WTC11 (cell line): ENCODE results near the gene SCYGR8. TPM values are rescaled to one million over a fixed set of nuclear protein-coding genes. Genes with fewer than 3 reads are reported as not detected.

Experiments
- ATAC-seq: fragments of 200-7000 bp; cut with Tn5 transposase; 2 replicates; pipeline ENCODE4 v1.10.0; 2021; ENCODE audit warnings: mild to moderate bottlenecking, moderate library complexity
- CTCF ChIA-PET: fragments of 300-600 bp; sonication (Branson Sonifier 250); formaldehyde crosslinking; loops from one replicate; lab custom pipeline; 2021; ENCODE audit warnings: antibody characterized with exemption; lab: Charles Lee
- POLR2A ChIA-PET: fragments of 350-600 bp; sonication (Branson Sonifier 250); formaldehyde crosslinking; loops from one replicate; lab custom pipeline; 2021; ENCODE audit warnings: antibody characterized with exemption; lab: Charles Lee
- DNase-seq: peaks from one replicate; pipeline ENCODE4 v3.0.0; 2021; ENCODE audit warnings: low spot score
- H3K27ac Mint-ChIP-seq: 2 replicates; pipeline ENCODE4 v1.8.0; 2021; ENCODE audit warnings: mixed read lengths
- H3K27me3 Mint-ChIP-seq: 2 replicates; pipeline ENCODE4 v1.8.0; 2021; ENCODE audit warnings: low read depth, mild to moderate bottlenecking, moderate library complexity, mixed read lengths
- H3K36me3 Mint-ChIP-seq: 2 replicates; pipeline ENCODE4 v1.8.0; 2021; ENCODE audit warnings: mixed read lengths
- H3K4me1 Mint-ChIP-seq: 2 replicates; pipeline ENCODE4 v1.8.0; 2022; ENCODE audit warnings: mixed read lengths
- H3K4me3 Mint-ChIP-seq: 2 replicates; pipeline ENCODE4 v1.8.0; 2021; ENCODE audit warnings: mild to moderate bottlenecking, moderate library complexity, mixed read lengths
- H3K9me3 Mint-ChIP-seq: 2 replicates; pipeline ENCODE4 v1.8.0; 2021; ENCODE audit warnings: mixed read lengths
- ATF2 ChIP-seq: sonication (generic); formaldehyde crosslinking; IDR thresholded peaks from 2 replicates; pipeline ENCODE4 v1.8.1; 2022; ENCODE audit warnings: low read depth, missing genetic modification reagents, borderline replicate concordance
- CBFB ChIP-seq: sonication (generic); formaldehyde crosslinking; IDR thresholded peaks from 2 replicates; pipeline ENCODE4 v1.8.1; 2022; ENCODE audit warnings: mild to moderate bottlenecking, low read depth, missing genetic modification reagents
- CDX4 ChIP-seq: fragments of 250-450 bp; sonication (Bioruptor Pico); IDR thresholded peaks from 2 replicates; pipeline ENCODE4 v1.9.0; 2021; ENCODE audit warnings: moderate library complexity, mild to moderate bottlenecking, inconsistent platforms, borderline replicate concordance
- E2F4 ChIP-seq: sonication (generic); formaldehyde crosslinking; IDR thresholded peaks from 2 replicates; pipeline ENCODE4 v1.8.1; 2022; ENCODE audit warnings: low read depth, mild to moderate bottlenecking, moderate library complexity, missing genetic modification reagents, borderline replicate concordance
- E2F5 ChIP-seq: sonication (generic); formaldehyde crosslinking; IDR thresholded peaks from 2 replicates; pipeline ENCODE4 v1.8.1; 2022; ENCODE audit warnings: mild to moderate bottlenecking, moderate library complexity, missing genetic modification reagents
- ELF4 ChIP-seq: sonication (generic); formaldehyde crosslinking; IDR thresholded peaks from 2 replicates; pipeline ENCODE4 v1.8.1; 2022; ENCODE audit warnings: low read depth, mild to moderate bottlenecking, moderate library complexity, missing genetic modification reagents
- FOXK1 ChIP-seq: sonication (generic); formaldehyde crosslinking; IDR thresholded peaks from 2 replicates; pipeline ENCODE4 v1.8.0; 2022; ENCODE audit warnings: mild to moderate bottlenecking, moderate library complexity, missing genetic modification reagents
- MAX ChIP-seq: sonication (generic); formaldehyde crosslinking; IDR thresholded peaks from 2 replicates; pipeline ENCODE4 v1.8.0; 2022; ENCODE audit warnings: mild to moderate bottlenecking, missing genetic modification reagents
- MXD4 ChIP-seq: fragments of 250-450 bp; sonication (Bioruptor Pico); IDR thresholded peaks from 2 replicates; pipeline ENCODE4 v1.8.0; 2021; ENCODE audit warnings: mild to moderate bottlenecking, moderate library complexity, borderline replicate concordance
- NFE2L1 ChIP-seq: sonication (generic); formaldehyde crosslinking; IDR thresholded peaks from 2 replicates; pipeline ENCODE4 v1.8.1; 2023; ENCODE audit warnings: missing genetic modification reagents
- NR1H2 ChIP-seq: sonication (generic); formaldehyde crosslinking; IDR thresholded peaks from 2 replicates; pipeline ENCODE4 v1.9.0; 2021; ENCODE audit warnings: mild to moderate bottlenecking, moderate library complexity, missing genetic modification reagents
- PRDM15 ChIP-seq: sonication (generic); formaldehyde crosslinking; IDR thresholded peaks from 2 replicates; pipeline ENCODE4 v1.8.0; 2022; ENCODE audit warnings: missing genetic modification reagents
- PREB ChIP-seq: sonication (generic); formaldehyde crosslinking; IDR thresholded peaks from 2 replicates; pipeline ENCODE4 v1.8.1; 2022; ENCODE audit warnings: mild to moderate bottlenecking, missing genetic modification reagents, moderate library complexity, borderline replicate concordance
- RORB ChIP-seq: fragments of 250-450 bp; sonication (Bioruptor Pico); IDR thresholded peaks from 2 replicates; pipeline ENCODE4 v1.9.0; 2021; ENCODE audit warnings: mild to moderate bottlenecking
- TEAD1 ChIP-seq: sonication (generic); formaldehyde crosslinking; IDR thresholded peaks from 2 replicates; pipeline ENCODE4 v1.8.0; 2022; ENCODE audit warnings: mild to moderate bottlenecking, missing genetic modification reagents
- USF1 ChIP-seq: sonication (generic); formaldehyde crosslinking; IDR thresholded peaks from 2 replicates; pipeline ENCODE4 v1.8.0; 2022; ENCODE audit warnings: mild to moderate bottlenecking, missing genetic modification reagents
- ZBTB21 ChIP-seq: sonication (generic); formaldehyde crosslinking; IDR thresholded peaks from 2 replicates; pipeline ENCODE4 v1.8.1; 2023; ENCODE audit warnings: mild to moderate bottlenecking, missing genetic modification reagents, borderline replicate concordance
- ZNF263 ChIP-seq: sonication (generic); formaldehyde crosslinking; IDR thresholded peaks from 2 replicates; pipeline ENCODE4 v1.8.1; 2022; ENCODE audit warnings: low read depth, mild to moderate bottlenecking, moderate library complexity, missing genetic modification reagents
- ZNF532 ChIP-seq: fragments of 250-450 bp; sonication (Bioruptor Pico); IDR thresholded peaks from 2 replicates; pipeline ENCODE4 v1.9.0; 2021; ENCODE audit warnings: mild to moderate bottlenecking, borderline replicate concordance
- total RNA-seq: library from RNA; stranded (reverse); gene quantifications from 3 replicates; pipeline ENCODE4 v1.2.3, GENCODE V29; 2021

Gene SCYGR8
- total RNA-seq, 1 experiment from 2014 or later: not detected

- Mint-ChIP-seq H3K27ac (no peak within 1 kb of the TSS), H3K27me3 (no peaks in the 10 kb centered on the region), H3K9me3 (no peaks in the 10 kb centered on the region), H3K4me3 (no peak within 1 kb of the TSS), H3K36me3 (no peaks in the 10 kb centered on the region), H3K4me1 (no peaks in the 10 kb centered on the region)
- ATAC-seq (no peak), DNase-seq (no peak)
- ChIA-PET POLR2A (no interaction called here), CTCF (no interaction called here)
- TF ChIP-seq CDX4 (no peak), ELF4 (CRISPR knock-in tag) (no peak), ZNF532 (CRISPR knock-in tag) (no peak), NFE2L1 (no peak), MXD4 (CRISPR knock-in tag) (no peak), E2F4 (CRISPR knock-in tag) (no peak), ZNF263 (CRISPR knock-in tag) (no peak), ZBTB21 (CRISPR knock-in tag) (no peak), E2F5 (CRISPR knock-in tag) (no peak), PREB (no peak), FOXK1 (CRISPR knock-in tag) (no peak), RORB (no peak), CBFB (no peak), NR1H2 (CRISPR knock-in tag) (no peak), USF1 (CRISPR knock-in tag) (no peak), ATF2 (CRISPR knock-in tag) (no peak), TEAD1 (no peak), MAX (no peak), PRDM15 (no peak)
- TF ChIP-seq, all 79 proteins: peak for 0
Observed at GRCh38 chr2:227728035-227728434, 17.7 kb upstream of the SCYGR8 start, which contains the start of gene SCYGR7. Gene SCYGR7, plus strand, starts transcription at chr2:227728335. Its CDS starts 0 bp downstream, at chr2:227728335.
